PFSK-1 (cell line): ENCODE measurements around the gene DNAJC18.

ENCODE experiments used
- FOXP2 ChIP-seq: optimal IDR thresholded peaks from 2 replicates; pipeline ENCODE3; 2011; ENCODE audit warnings: borderline replicate concordance, control low read depth, inconsistent platforms; ENCODE audit not compliant: insufficient read depth; ENCODE audit errors: extremely low read length, extremely low read depth
- POLR2AphosphoS5 ChIP-seq: IDR thresholded peaks from 2 replicates; pipeline ENCODE4 v1.6.1; 2012; ENCODE audit warnings: low read depth, mild to moderate bottlenecking, control low read depth, low read length, moderate library complexity
- SIN3A ChIP-seq: IDR thresholded peaks from 2 replicates; pipeline ENCODE4 v1.6.1; 2012; ENCODE audit warnings: mild to moderate bottlenecking, low read length, moderate library complexity, borderline replicate concordance; ENCODE audit not compliant: insufficient read depth
- TAF1 ChIP-seq: IDR thresholded peaks from 2 replicates; pipeline ENCODE4 v1.6.1; 2012; ENCODE audit warnings: low read length, control low read depth, borderline replicate concordance; ENCODE audit not compliant: insufficient read depth
- TF ChIP-seq, protein P1 (sequence below), 2 experiments: IDR thresholded peaks; 2 replicates each; pipeline versions ENCODE4 v1.6.1 to v1.8.0; 2011 to 2012; ENCODE audit warnings: low read depth in 2 of 2, low read length in 2 of 2, control low read depth in 1 of 2, inconsistent platforms in 1 of 2, mild to moderate bottlenecking in 1 of 2, moderate library complexity in 1 of 2; ENCODE audit not compliant: insufficient read depth in 1 of 2

DNAJC18 gene

GRCh38 chr5:139392324-139392677, 47.0 kb downstream of the DNAJC18 start:
- no peak for TF ChIP-seq FOXP2
- TF ChIP-seq POLR2AphosphoS5, result no peak
- TF ChIP-seq, protein P1, sequence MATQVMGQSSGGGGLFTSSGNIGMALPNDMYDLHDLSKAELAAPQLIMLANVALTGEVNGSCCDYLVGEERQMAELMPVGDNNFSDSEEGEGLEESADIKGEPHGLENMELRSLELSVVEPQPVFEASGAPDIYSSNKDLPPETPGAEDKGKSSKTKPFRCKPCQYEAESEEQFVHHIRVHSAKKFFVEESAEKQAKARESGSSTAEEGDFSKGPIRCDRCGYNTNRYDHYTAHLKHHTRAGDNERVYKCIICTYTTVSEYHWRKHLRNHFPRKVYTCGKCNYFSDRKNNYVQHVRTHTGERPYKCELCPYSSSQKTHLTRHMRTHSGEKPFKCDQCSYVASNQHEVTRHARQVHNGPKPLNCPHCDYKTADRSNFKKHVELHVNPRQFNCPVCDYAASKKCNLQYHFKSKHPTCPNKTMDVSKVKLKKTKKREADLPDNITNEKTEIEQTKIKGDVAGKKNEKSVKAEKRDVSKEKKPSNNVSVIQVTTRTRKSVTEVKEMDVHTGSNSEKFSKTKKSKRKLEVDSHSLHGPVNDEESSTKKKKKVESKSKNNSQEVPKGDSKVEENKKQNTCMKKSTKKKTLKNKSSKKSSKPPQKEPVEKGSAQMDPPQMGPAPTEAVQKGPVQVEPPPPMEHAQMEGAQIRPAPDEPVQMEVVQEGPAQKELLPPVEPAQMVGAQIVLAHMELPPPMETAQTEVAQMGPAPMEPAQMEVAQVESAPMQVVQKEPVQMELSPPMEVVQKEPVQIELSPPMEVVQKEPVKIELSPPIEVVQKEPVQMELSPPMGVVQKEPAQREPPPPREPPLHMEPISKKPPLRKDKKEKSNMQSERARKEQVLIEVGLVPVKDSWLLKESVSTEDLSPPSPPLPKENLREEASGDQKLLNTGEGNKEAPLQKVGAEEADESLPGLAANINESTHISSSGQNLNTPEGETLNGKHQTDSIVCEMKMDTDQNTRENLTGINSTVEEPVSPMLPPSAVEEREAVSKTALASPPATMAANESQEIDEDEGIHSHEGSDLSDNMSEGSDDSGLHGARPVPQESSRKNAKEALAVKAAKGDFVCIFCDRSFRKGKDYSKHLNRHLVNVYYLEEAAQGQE (IDR thresholded peaks at IDR 0.05; ENCODE audit: insufficient read depth in 1 of 2, low read depth in 2 of 2, low read length in 2 of 2), result no peak
- no peak for TF ChIP-seq TAF1

- no peak for TF ChIP-seq FOXP2
- TF ChIP-seq, protein P1 (IDR thresholded peaks at IDR 0.05; ENCODE audit: insufficient read depth in 1 of 2, low read depth in 2 of 2, low read length in 2 of 2), result no peak
- TF ChIP-seq TAF1, result no peak
- no peak for TF ChIP-seq POLR2AphosphoS5
- no peak for TF ChIP-seq SIN3A
These were observed 47.6 kb downstream of the DNAJC18 start for GRCh38 chr5:139391570-139392323.

DNA sequence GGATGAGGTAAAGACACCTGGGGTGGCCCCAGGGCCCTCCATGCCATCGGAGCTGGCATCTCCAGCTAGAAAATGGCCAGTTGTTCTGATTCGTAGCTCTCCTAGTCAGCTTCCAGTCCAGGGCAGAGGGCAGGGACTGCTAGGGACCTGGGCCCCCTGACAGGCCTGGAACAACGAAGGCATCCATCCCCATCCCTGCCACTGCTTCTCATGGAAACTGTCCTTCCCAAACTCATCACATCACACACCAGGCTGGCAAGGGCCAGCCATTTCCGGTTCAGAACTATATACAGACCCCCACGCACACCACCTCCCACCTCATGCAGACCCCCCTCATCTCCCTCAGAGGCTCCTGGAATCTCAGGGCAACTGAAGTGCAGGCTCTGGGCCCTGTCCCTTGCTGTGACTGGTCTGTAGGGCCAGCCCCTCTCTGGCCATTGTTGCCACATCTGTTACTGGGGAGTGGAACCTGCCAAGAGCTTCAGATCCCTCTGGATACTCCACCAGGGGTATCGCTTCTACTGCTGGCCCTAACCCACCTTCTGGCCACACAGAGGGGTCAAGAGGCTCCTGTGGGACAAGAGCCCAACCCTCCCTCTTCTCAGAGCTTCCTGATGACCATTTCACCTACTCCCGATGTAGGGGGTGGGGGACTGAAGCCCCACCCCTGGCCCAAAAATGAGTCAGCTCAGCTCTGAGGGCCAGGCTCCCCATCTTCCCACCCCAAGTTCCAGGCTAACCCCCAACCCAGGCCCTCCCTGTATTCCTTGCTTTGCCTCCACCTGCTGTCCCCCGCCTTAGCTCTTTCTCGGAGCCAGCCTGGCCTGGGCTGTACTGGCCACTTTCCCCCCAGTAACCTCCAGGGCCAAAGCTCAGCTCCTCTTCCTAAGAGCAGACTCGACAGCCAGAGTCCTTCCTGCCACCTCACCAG, 48.4 kb downstream of the DNAJC18 start:
- TF ChIP-seq POLR2AphosphoS5, result no peak

DNA sequence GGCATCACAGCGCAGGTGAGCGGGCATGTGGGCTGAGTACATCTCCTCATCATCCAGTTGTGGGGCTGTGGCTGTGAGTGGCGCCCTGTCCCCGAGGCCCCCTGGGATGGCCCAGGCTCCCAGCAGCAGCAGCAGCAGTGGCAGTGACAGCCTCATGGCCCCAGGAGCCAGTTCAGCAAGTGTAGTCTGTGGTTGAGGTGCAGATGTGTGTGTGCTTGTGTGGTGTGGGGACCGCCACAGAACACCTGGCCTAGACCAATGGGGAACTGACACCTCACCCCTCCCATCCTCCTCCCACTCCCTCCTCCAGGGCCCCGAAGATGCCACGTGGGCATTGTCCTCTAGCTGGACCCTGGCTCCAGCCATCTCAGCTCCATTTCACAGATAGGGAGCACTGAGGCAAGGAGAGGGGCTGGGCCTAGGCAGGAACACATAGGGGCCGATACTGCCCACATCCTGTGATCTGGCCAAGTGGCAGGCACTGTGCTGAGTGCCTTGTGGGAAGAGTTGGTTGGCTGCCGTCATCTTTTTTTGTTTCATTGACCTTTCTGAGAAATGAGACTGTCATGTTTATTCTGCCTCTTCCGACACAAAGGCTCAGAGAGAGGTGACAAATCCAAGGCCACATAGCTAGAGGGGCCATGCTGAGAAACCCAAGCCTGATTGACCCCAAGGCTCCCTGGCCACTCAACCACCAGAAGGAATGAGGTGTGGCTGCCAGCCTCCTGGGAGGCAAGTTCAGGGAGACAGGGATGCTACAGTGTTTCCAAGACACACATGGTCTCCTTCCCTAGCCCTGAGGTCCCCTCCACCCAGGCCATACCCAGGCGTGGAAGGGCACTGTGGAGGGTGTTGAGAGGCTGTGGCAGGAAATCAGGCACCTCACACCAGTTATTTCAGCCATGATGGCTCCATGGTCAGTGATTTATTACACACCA, 49.4 kb downstream of the DNAJC18 start, which contains the start of gene MZB1:
Gene MZB1 (minus strand): TSS at position 213 of the 938 bp plus-strand sequence. CDS start 57 bp downstream, at position 156.
- TF ChIP-seq SIN3A (no peak), TAF1 (no peak), POLR2AphosphoS5 (no peak), FOXP2 (no peak)
- TF ChIP-seq, protein P1 (IDR thresholded peaks at IDR 0.05; ENCODE audit: insufficient read depth in 1 of 2, low read depth in 2 of 2, low read length in 2 of 2), result no peak
